Lung microvascular endothelial cell (primary cell): ENCODE results near the gene FRMD4A. TPM values are rescaled to one million over a fixed set of nuclear protein-coding genes. Genes with fewer than 3 reads are reported as not detected.

Source experiments
- DNase-seq, 2 donors: peaks; one replicate each; pipeline versions ENCODE4 v3.0.0 to v3.0.0-alpha.2; 2010; ENCODE audit warnings: low read depth in 2 of 2
- total RNA-seq: library from RNA; depleted of rRNA; stranded (reverse); fragments of >200 nt; gene quantifications from 2 replicates; pipeline ENCODE4 v1.2.1, GENCODE V29; 2014

FRMD4A gene
- total RNA-seq, 1 donor from 2014 or later, result 9.7 TPM

- no peak for DNase-seq
Measured at GRCh38 chr10:14294347-14295059, 36.2 kb downstream of the FRMD4A start.

- no peak for DNase-seq
Measured at GRCh38 chr10:14293526-14293925, 37.2 kb downstream of the FRMD4A start.

- DNase-seq, result no peak
Measured at GRCh38 chr10:14291296-14291695, 39.4 kb downstream of the FRMD4A start.

- no peak for DNase-seq
Measured at GRCh38 chr10:14285941-14286560, 44.7 kb downstream of the FRMD4A start.

GRCh38 chr10:14282276-14282675 lies 48.4 kb downstream of the FRMD4A start:
- no peak for DNase-seq

DNA sequence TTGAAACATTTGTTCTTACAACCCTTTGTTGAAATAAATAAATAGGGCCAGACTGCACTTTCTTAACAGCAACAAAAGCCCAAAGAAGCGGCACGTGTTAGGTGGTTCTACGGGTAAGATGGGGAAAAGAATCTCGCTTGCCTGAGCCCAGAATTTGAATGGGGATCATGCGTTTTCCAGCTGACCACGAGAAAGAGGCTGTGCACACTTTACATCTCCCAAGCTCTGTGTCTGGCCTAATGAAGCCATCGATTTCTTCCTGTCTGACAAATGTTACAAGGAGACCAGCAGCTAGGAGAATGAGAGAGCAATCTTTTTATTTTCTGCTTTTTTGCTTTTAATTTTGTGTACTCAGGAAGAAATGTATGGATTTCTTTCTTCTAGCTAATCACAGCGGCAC lies 52.2 kb downstream of the FRMD4A start:
- no peak for DNase-seq

DNA sequence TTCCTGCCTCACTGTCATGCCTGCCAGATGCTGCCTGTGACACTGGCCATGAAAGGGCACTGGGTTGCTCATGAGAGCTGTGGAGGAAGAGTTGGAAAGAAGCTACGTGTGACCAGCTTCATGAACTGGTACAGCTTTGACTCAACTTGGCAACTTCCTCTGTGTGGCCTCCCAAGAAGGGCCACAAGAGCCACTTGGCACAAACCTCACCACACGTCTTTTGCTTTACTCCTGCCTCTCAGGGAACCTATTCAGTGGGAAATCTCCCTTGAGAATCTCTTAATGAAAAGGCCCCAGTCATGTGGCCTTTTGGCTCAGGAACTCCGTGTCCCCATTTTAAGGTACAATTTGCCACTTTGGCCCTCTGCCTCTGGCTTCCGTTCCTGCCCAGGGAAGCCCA lies 54.5 kb downstream of the FRMD4A start:
- DNase-seq, result no peak

DNA sequence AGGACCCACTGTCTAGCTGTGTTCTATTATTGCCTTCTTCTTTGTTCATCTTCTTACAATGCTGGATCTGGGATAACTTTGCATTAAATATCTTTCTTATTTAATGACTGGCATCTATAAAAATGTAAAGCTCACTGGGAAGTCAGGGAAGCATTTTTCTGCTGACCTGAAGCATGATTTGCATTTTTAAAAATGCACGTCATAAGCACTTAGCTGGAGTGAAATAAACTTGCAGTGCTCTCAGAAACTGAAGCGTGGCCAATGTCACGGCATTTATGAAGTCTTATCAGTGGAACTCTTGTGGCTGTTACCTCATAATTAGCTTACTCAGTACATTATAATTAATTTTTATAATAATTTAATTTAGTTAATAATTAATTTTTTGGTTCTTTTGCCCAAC lies 59.1 kb downstream of the FRMD4A start:
- DNase-seq, result no peak

DNA sequence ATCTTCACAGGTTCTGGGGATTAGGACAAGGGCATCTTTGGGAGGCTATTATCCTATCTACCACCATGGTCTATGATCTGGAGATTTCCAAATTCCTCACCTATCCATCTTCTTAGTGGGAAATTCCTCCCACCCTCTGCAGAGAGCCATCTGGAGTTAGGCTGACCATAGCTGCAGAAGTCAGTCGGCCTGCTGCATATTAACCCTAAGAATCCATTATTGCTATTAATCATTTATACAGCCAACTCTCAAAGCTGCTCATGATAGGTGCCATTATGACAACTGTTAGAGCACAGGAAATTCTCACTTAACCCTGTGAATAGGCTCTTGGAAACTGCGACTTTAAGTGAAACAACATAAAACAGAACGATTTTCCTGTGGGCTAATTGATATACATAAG lies 60.4 kb downstream of the FRMD4A start:
- DNase-seq, result no peak

DNA sequence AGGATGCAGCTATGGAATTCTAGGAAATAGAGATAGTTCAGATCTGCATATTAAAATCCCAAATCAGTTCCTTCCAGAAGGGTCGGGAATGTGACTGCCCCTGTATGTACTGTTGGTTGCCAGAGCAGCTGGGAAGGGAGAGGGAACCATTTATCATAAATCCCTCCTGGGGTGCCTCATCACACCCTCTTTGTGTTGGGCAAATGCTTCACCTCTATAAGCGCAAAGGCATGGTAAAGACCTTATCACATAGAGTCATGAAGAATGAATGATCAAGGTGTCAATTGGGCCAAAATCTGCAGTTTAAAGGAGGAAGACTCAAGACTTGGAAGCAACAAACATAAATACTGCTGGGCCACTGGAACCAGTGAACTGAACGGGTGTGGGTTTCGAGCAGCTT lies 65.0 kb downstream of the FRMD4A start:
- no peak for DNase-seq

DNA sequence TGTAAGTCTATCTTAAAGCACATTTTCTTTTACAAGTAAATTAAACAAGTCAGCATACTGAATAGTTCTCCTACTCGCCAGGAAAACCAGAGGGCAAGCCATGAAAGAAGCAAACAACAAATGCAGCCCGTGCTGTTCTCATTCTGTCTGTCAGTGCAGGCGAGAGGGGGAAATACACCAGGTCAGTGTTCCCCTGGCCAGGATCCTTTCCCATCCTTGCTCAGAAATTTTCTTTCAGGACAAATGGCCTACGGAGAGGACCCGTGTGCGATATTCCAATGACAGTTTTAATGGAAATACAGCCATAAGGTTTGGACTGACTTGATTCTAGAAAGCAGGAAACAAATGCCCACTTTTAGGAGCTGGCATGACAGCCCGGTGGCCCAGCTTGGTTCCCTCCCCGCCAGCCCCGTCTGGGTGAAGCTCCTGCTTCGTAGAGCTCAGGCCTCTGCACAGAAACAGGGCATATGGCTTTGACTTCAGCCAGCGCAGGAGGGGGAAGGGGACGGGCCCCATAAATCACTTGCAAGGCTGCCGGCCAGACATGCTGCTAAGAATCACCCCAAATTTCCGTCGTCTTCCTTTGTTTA lies 67.8 kb downstream of the FRMD4A start:
- DNase-seq, result no peak

DNA sequence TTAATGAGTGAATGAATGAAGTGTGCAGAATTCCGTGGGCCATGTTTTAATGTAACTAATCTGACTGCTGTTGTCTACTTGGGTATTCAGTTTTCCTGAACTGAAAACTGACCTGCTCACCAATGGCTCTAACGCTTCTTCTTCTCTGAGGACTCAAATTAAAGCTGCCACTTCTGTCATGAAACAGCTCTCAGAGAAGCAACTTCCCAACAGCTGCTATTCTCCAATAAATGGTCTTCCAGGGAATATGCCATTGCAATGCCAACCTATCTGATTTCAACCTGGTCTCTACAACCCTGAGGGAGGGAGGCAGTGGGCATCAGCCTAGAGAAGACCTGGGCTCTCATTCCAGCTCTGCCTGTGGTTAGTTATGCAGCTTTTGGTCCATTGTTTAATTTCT lies 69.4 kb downstream of the FRMD4A start:
- DNase-seq, result no peak

GRCh38 chr10:14259696-14260566 lies 70.8 kb downstream of the FRMD4A start:
- no peak for DNase-seq

DNA sequence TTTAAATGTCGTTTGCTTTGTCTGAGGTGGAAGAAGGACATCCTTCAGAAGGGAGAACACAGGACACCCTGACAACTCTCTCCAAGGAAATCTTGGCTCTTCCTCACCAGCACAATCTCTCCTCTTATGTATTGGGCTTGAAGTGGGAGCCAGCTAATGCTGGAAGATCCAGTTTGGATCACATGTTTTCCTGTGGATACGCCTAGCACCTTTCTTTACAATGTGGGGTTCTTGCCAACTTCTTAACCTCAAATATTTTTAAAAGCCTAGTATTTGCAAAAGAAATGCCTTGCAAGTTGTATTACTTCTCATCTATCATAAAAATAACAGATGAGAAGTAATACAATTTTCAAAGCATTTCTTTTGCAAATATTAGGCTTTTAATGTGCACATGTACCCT lies 76.4 kb downstream of the FRMD4A start:
- no peak for DNase-seq

- no peak for DNase-seq
Measured at GRCh38 chr10:14253711-14254110, 77.0 kb downstream of the FRMD4A start.

- DNase-seq, result no peak
Measured at GRCh38 chr10:14253079-14253478, 77.6 kb downstream of the FRMD4A start.

DNA sequence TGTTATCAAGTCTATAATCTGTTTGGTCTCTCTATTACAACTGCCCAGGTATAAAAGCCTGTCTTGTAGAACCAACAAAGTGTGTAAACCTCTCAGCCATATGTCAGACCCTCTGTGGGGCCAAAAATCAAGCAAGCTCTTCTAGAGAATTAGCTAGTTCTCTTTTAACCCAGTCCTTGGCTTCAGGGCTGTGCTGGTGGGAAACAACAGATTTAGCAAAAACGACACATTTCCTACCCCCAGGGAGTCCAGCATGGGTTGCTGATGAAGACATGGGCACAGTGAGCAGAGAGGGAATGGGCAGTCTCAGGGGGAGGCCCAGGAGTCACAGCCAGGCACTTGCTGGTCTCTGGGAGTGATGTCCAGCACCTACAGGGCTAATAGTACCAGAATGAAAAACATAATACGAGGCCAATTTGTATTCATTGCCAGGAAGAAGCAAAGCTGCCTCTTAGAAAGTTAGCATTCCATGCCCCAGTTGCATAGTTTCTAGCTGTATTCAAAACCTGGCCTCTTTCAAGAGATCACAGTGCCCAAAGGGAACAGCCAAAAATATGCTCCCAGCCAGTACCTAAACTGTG lies 80.1 kb downstream of the FRMD4A start:
- no peak for DNase-seq

GRCh38 chr10:14247377-14248116 lies 83.2 kb downstream of the FRMD4A start:
- no peak for DNase-seq

DNA sequence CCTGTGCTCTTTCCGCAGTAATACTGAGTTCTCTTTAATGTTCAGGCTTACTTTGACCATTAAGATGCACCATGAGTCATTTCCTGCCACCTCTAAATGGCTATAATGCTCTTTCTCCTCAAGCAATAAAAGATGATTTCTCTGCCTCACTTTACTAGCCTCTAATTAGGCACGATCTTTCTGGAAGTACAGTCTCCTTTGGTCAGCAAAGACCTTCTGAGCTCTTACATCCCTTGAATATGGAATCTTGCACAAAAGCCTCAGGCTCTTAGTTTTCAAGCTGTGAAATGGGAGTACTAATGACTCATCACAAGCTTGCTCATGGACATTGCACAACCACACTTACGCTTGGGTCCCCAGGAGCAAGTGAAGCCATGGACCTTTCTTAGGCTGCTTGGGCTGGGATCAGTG lies 85.9 kb downstream of the FRMD4A start:
- DNase-seq, result peak in 1 of 2 donors; percentile 19

DNA sequence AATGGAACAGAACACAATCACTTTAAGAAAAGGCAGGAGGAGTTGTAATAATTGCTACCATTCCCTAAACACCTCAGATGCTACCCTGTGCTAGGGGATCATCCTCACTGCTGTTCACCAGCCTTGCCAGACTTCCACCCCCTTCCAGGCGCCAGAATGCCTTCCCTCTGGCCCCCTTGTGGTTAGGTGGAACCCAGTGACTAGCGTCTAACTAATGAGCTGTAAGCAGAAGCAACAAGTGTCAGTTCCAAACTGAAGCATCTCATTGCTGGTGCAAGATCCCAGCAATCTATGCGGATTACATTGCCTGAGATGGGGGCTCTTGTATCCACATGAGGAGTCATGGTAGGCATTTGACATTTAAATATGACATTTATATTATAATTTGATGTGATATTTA lies 86.6 kb downstream of the FRMD4A start:
- peak in 1 of 2 donors; percentile 6 for DNase-seq

DNA sequence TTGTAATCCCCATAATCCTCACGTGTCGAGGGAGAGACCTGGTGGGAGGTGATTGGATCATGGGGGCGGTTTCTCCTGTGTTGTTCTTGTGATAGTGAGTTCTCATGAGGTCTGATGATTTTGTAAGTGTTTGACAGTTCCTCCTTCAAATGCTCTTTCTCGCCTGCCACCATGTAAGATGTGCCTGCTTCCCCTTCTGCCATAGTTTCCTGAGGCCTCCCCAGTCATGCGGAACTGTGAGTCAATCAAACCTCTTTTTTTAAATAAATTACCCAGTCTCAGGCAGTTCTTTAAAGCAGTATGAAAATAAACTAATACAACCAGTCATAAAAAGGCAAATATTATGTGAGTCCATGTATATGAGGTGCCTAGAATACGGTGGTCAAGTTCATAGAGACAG lies 87.5 kb downstream of the FRMD4A start:
- no peak for DNase-seq
